SK-N-MC (cell line): ENCODE measurements around the gene ERC2.

Experiments
- DNase-seq: peaks from one replicate; pipeline ENCODE4 v3.0.0-alpha.2; 2011; ENCODE audit warnings: low read depth, low spot score
- H3K27ac ChIP-seq: fragments of 200-600 bp; sonication (generic); 2 replicates; pipeline ENCODE4 v1.5.1; 2016; ENCODE audit warnings: mixed run types
- H3K36me3 ChIP-seq: fragments of 200-600 bp; sonication (generic); 2 replicates; pipeline ENCODE4 v1.6.1; 2017; ENCODE audit warnings: antibody characterized with exemption, low read length, mixed read lengths; ENCODE audit not compliant: insufficient read depth
- H3K4me3 ChIP-seq: fragments of 200-600 bp; sonication (generic); 2 replicates; pipeline ENCODE4 v1.5.1; 2016
- H3K9ac ChIP-seq: fragments of 200-600 bp; sonication (generic); 2 replicates; pipeline ENCODE4 v1.8.0; 2017; ENCODE audit warnings: mixed run types, mixed read lengths; ENCODE audit not compliant: insufficient read length
- H3K9me3 ChIP-seq: fragments of 200-600 bp; sonication (generic); 2 replicates; pipeline ENCODE4 v1.6.1; 2017; ENCODE audit warnings: low read depth, mild to moderate bottlenecking, antibody characterized with exemption, low read length, moderate library complexity, mixed read lengths
- EZH2 ChIP-seq: fragments of 200-600 bp; sonication (generic); IDR thresholded peaks from one replicate; pipeline ENCODE4 v1.6.1; 2017; ENCODE audit warnings: antibody characterized with exemption
- FOXP2 ChIP-seq: optimal IDR thresholded peaks from 2 replicates; pipeline ENCODE3; 2011; ENCODE audit warnings: mild to moderate bottlenecking, moderate library complexity; ENCODE audit not compliant: insufficient read depth; ENCODE audit errors: extremely low read length, control extremely low read depth
- POLR2AphosphoS5 ChIP-seq: IDR thresholded peaks from 2 replicates; pipeline ENCODE4 v1.6.1; 2012; ENCODE audit warnings: mild to moderate bottlenecking, low read depth, low read length, borderline replicate concordance

The ERC2 gene

DNA sequence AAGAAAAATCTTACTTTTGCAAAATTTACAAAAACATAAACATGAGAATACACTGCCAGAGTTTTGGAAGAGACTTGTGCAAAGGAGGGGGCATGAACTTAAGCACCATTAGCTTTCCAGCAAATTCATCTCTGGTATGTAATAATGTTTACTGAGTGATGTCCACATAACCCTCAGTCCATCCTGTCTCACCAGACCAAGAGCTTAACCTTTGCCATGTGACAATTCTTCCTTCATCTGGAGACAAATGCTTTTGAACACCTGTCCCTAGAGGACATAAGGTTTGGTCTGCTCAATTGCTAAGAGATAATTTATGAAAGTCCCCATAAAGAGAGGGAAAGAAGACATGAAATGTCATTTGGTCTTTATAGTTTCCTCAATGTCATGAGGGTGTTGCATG lies 412.3 kb downstream of the ERC2 start:
- DNase-seq, result no peak
- Histone ChIP-seq H3K27ac (no peak overlapping the region), H3K9me3 (no peaks in the 10 kb centered on the region), H3K9ac (no peak overlapping the region), H3K36me3 (no peaks in the 10 kb centered on the region), H3K4me3 (no peak overlapping the region)
- TF ChIP-seq POLR2AphosphoS5 (no peak), EZH2 (no peak), FOXP2 (no peak)

GRCh38 chr3:56055546-56055945 lies 412.7 kb downstream of the ERC2 start:
- Histone ChIP-seq H3K4me3 (no peak overlapping the region), H3K36me3 (no peaks in the 10 kb centered on the region), H3K27ac (no peak overlapping the region), H3K9me3 (no peaks in the 10 kb centered on the region), H3K9ac (no peak overlapping the region)
- DNase-seq, result no peak
- TF ChIP-seq FOXP2 (no peak), EZH2 (no peak), POLR2AphosphoS5 (no peak)

DNA sequence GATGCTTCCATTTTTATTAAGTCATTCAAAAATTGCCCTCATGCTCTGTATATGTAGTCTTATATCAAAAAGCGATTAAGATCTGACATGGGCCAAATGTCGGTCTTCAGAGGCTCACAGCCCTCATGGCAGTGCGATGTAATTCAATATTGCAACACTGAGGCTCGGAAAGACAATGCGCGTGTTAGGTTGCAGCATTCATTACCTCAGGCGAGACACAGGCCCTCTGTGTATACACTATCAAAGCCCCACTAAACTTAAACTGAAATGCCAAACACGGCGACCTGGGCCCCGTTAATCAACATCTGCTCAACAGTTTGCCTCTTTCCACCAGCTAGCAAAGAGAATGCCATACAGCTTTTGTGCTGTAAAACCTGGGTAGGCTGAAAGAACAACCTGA lies 413.4 kb downstream of the ERC2 start:
- Histone ChIP-seq H3K9ac (no peak overlapping the region), H3K9me3 (no peaks in the 10 kb centered on the region), H3K36me3 (no peaks in the 10 kb centered on the region), H3K4me3 (no peak overlapping the region), H3K27ac (no peak overlapping the region)
- TF ChIP-seq POLR2AphosphoS5 (no peak), FOXP2 (no peak), EZH2 (no peak)
- DNase-seq, result no peak

GRCh38 chr3:56053727-56054126 lies 414.5 kb downstream of the ERC2 start:
- Histone ChIP-seq H3K9ac (no peak overlapping the region), H3K27ac (no peak overlapping the region), H3K36me3 (no peaks in the 10 kb centered on the region), H3K4me3 (no peak overlapping the region), H3K9me3 (no peaks in the 10 kb centered on the region)
- DNase-seq, result no peak
- TF ChIP-seq FOXP2, result no peak
- TF ChIP-seq EZH2, result no peak

DNA sequence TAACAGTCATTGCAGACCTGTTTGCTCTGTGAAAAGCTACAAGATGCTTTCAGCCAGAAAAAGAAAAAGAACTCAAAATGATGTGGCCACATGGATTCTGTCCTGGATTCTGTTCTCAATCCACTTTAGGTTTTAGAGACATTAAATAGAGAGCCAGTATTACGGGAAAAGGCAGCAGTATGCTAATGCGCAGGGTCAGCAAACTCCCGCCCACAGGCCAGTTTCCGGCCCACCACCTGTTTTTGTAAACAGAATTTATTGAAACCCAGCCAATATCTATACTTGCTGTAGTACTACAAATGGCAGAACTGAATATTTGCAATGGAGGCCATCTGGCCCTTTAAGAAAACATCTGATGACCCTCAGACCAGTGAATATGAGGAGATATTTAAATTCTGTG lies 416.1 kb downstream of the ERC2 start:
- no peaks in the 10 kb centered on the region for H3K36me3 ChIP-seq
- H3K27ac ChIP-seq, result no peak overlapping the region
- DNase-seq, result no peak
- no peak for TF ChIP-seq FOXP2
- TF ChIP-seq POLR2AphosphoS5, result no peak
- TF ChIP-seq EZH2, result no peak
- H3K4me3 ChIP-seq, result no peak overlapping the region
- no peaks in the 10 kb centered on the region for H3K9me3 ChIP-seq
- no peak overlapping the region for H3K9ac ChIP-seq

DNA sequence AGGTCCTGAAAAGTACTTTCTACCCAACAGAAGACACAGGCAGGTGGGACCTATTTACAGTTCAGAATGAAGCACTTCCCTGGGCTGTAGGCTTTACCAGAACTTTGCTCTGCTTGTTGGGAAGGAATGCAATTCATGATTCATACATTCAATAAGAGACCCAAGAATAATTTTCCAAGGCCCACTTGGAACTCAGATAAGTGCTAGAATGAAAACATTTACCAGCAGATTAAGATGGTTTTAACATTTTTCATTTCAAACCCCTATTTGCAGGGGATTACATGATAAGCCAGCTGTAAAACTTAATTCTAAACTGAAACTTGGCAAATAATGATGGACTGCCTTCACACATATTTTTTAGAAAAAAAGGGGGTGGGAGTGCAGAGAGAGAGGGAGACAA lies 417.2 kb downstream of the ERC2 start:
- H3K36me3 ChIP-seq, result no peaks in the 10 kb centered on the region
- no peak for DNase-seq
- H3K9ac ChIP-seq, result no peak overlapping the region
- no peak overlapping the region for H3K27ac ChIP-seq
- no peak for TF ChIP-seq EZH2
- no peak for TF ChIP-seq FOXP2
- no peak for TF ChIP-seq POLR2AphosphoS5
- H3K9me3 ChIP-seq, result no peaks in the 10 kb centered on the region
- no peak overlapping the region for H3K4me3 ChIP-seq

- no peak overlapping the region for H3K9ac ChIP-seq
- H3K9me3 ChIP-seq, result no peaks in the 10 kb centered on the region
- TF ChIP-seq POLR2AphosphoS5 (no peak), FOXP2 (no peak), EZH2 (no peak)
- H3K4me3 ChIP-seq, result no peak overlapping the region
- no peak overlapping the region for H3K27ac ChIP-seq
- no peak for DNase-seq
- H3K36me3 ChIP-seq, result no peaks in the 10 kb centered on the region
Measured at GRCh38 chr3:56048946-56049345, 419.3 kb downstream of the ERC2 start.

DNA sequence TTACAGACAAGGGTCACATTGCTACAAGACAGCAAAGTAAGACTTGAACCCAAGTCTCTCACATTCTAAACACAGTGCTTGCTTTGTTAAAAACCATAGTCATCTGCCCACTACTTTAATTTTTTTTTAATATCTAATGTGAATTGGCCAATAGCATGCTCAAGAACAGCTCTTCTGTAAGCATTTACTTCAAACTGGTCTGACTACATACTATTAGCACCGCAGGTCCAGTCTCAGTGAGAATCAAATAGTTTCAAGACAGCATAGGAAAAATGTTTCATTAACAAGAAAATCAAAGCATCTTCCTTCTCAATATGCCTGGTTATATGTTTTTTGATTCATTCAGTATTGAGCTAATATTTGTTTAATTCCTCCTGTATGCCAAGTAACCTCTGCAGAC lies 419.9 kb downstream of the ERC2 start:
- H3K9ac ChIP-seq, result no peak overlapping the region
- H3K27ac ChIP-seq, result no peak overlapping the region
- no peaks in the 10 kb centered on the region for H3K9me3 ChIP-seq
- no peak for DNase-seq
- no peak for TF ChIP-seq FOXP2
- TF ChIP-seq EZH2, result no peak
- TF ChIP-seq POLR2AphosphoS5, result no peak
- H3K36me3 ChIP-seq, result no peaks in the 10 kb centered on the region
- H3K4me3 ChIP-seq, result no peak overlapping the region

GRCh38 chr3:56042326-56042951 lies 425.8 kb downstream of the ERC2 start:
- peak overlapping the region; percentile 33; the same call in 1 of the 2 replicates for H3K4me3 ChIP-seq
- H3K27ac ChIP-seq, result no peak overlapping the region
- H3K36me3 ChIP-seq, result no peaks in the 10 kb centered on the region
- peak overlapping the region; percentile 37 for H3K9ac ChIP-seq
- H3K9me3 ChIP-seq, result no peaks in the 10 kb centered on the region
- TF ChIP-seq EZH2 (no peak), FOXP2 (no peak), POLR2AphosphoS5 (no peak)
- DNase-seq, result peak; percentile 56
